GM23338 (cell line): Measurements from ENCODE around the gene CAMTA1. TPM values are rescaled to one million over a fixed set of nuclear protein-coding genes. Genes with fewer than 3 reads are reported as not detected.

Experiments used
- ATAC-seq: fragments of 200-7000 bp; cut with Tn5 transposase; 3 replicates; pipeline ENCODE4 v1.9.1; 2020
- DNase-seq: peaks from one replicate; pipeline ENCODE4 v3.0.0-alpha.2; 2015; ENCODE audit warnings: low spot score
- H2AFZ ChIP-seq: fragments of 200-600 bp; sonication (generic); 2 replicates; pipeline ENCODE4 v1.8.0; 2016; ENCODE audit warnings: antibody characterized with exemption, mild to moderate bottlenecking, moderate library complexity
- H3F3A ChIP-seq: fragments of 200-600 bp; sonication (generic); replicated peaks from 2 replicates; pipeline ENCODE4 v1.8.0; 2017; ENCODE audit warnings: antibody characterized with exemption, mixed run types, low read depth
- H3K27ac ChIP-seq: fragments of 200-600 bp; sonication (generic); 2 replicates; pipeline ENCODE4 v1.6.1; 2016; ENCODE audit warnings: low read depth
- H3K27me3 ChIP-seq: fragments of 200-600 bp; sonication (generic); 2 replicates; pipeline ENCODE4 v1.8.0; 2016; ENCODE audit warnings: mild to moderate bottlenecking, mixed run types, moderate library complexity; ENCODE audit not compliant: insufficient read depth
- H3K36me3 ChIP-seq: fragments of 200-600 bp; sonication (generic); 2 replicates; pipeline ENCODE4 v1.8.0; 2016; ENCODE audit warnings: mild to moderate bottlenecking; ENCODE audit not compliant: insufficient read depth
- H3K4me1 ChIP-seq: fragments of 200-600 bp; sonication (generic); 2 replicates; pipeline ENCODE4 v1.8.0; 2016; ENCODE audit warnings: mild to moderate bottlenecking, moderate library complexity; ENCODE audit not compliant: insufficient read depth
- H3K4me2 ChIP-seq: fragments of 200-600 bp; sonication (generic); 2 replicates; pipeline ENCODE4 v1.7.1; 2017; ENCODE audit warnings: mixed run types
- H3K4me3 ChIP-seq: fragments of 200-600 bp; sonication (generic); 2 replicates; pipeline ENCODE4 v1.6.1; 2016; ENCODE audit warnings: mixed run types
- H3K79me2 ChIP-seq: fragments of 200-600 bp; sonication (generic); replicated peaks from 2 replicates; pipeline ENCODE4 v1.8.0; 2017; ENCODE audit warnings: mild to moderate bottlenecking; ENCODE audit not compliant: insufficient read depth
- H3K9me2 ChIP-seq: fragments of 200-600 bp; sonication (generic); 2 replicates; pipeline ENCODE4 v1.8.0; 2017; ENCODE audit not compliant: insufficient read depth
- H4K20me1 ChIP-seq: fragments of 200-600 bp; sonication (generic); replicated peaks from 2 replicates; pipeline ENCODE4 v1.8.0; 2017; ENCODE audit warnings: mild to moderate bottlenecking; ENCODE audit not compliant: insufficient read depth
- H3K27ac Mint-ChIP-seq: 2 replicates; pipeline ENCODE4 v1.8.0; 2020; ENCODE audit warnings: inconsistent platforms, mild to moderate bottlenecking, moderate library complexity, mixed read lengths
- H3K27me3 Mint-ChIP-seq: 3 replicates; pipeline ENCODE4 v1.8.0; 2022; ENCODE audit warnings: low read depth, mild to moderate bottlenecking, moderate library complexity, mixed read lengths, inconsistent platforms; ENCODE audit not compliant: insufficient read depth, poor library complexity
- H3K36me3 Mint-ChIP-seq: 3 replicates; pipeline ENCODE4 v1.8.0; 2021; ENCODE audit warnings: low read depth, mild to moderate bottlenecking, inconsistent platforms, moderate library complexity, mixed read lengths
- H3K4me1 Mint-ChIP-seq: 3 replicates; pipeline ENCODE4 v1.8.0; 2020; ENCODE audit warnings: mild to moderate bottlenecking, inconsistent platforms, mixed read lengths
- H3K4me3 Mint-ChIP-seq: 3 replicates; pipeline ENCODE4 v1.8.0; 2021; ENCODE audit warnings: moderate library complexity, mild to moderate bottlenecking, inconsistent platforms, mixed read lengths
- H3K9me3 Mint-ChIP-seq: 3 replicates; pipeline ENCODE4 v1.8.0; 2020; ENCODE audit warnings: moderate library complexity, mild to moderate bottlenecking, inconsistent platforms, mixed read lengths
- CREB1 ChIP-seq: fragments of 250-450 bp; sonication (Bioruptor Pico); IDR thresholded peaks from 2 replicates; pipeline ENCODE4 v1.5.0; 2020; ENCODE audit warnings: low read depth, mild to moderate bottlenecking, moderate library complexity
- CTCF ChIP-seq, 2 experiments: fragments of 200-600 bp in 1 of 2; sonication (generic) in 1 of 2; conservative IDR thresholded peaks; 2 replicates each; pipeline versions ENCODE4 v1.5.1 to v1.6.1; 2016 to 2017; ENCODE audit warnings: antibody characterized with exemption in 2 of 2, low read depth in 2 of 2, mild to moderate bottlenecking in 2 of 2, moderate library complexity in 1 of 2
- EZH2 ChIP-seq: fragments of 200-600 bp; sonication (generic); IDR thresholded peaks from one replicate; pipeline ENCODE4 v1.8.0; 2017; ENCODE audit warnings: antibody characterized with exemption, mild to moderate bottlenecking, low read depth; ENCODE audit not compliant: unreplicated experiment
- ZNF114 ChIP-seq: fragments of 250-450 bp; sonication (Bioruptor Pico); IDR thresholded peaks from 2 replicates; pipeline ENCODE4 v1.5.0; 2020; ENCODE audit warnings: mild to moderate bottlenecking, moderate library complexity
- polyA plus RNA-seq: library from polyadenylated mRNA; unstranded; fragments of >200 nt; fragmentation: Nextera tagmentation; extraction: Ambion mirVana; gene quantifications from 2 replicates; pipeline ENCODE4 v1.2.1, GENCODE V29; 2016
- total RNA-seq: library from RNA; depleted of rRNA; stranded (reverse); fragments of >200 nt; shearing (Covaris generic); gene quantifications from 2 replicates; pipeline ENCODE4 v1.2.3, GENCODE V29; 2014
- TF ChIP-seq, protein P1 (sequence below): fragments of 250-450 bp; sonication (Bioruptor Pico); IDR thresholded peaks from 2 replicates; pipeline ENCODE4 v1.5.0; 2020; ENCODE audit warnings: mild to moderate bottlenecking, moderate library complexity

The CAMTA1 gene
- total and polyA plus RNA-seq, 2 experiments from 2014 or later: 115 to 519 TPM

- DNase-seq (no peak), ATAC-seq (no peak)
- Mint-ChIP-seq H3K36me3 (no peaks in the 10 kb centered on the region), H3K27me3 (peaks cover 9% of the 10 kb centered on the region), H3K9me3 (no peaks in the 10 kb centered on the region), H3K4me1 (peaks cover 11% of the 10 kb centered on the region), H3K4me3 (no peak overlapping the region), H3K27ac (no peak overlapping the region)
- H3K27me3 ChIP-seq: no peaks in the 10 kb centered on the region
- H4K20me1 ChIP-seq: no peaks in the 10 kb centered on the region
- no peaks in the 10 kb centered on the region for H3F3A ChIP-seq
- no peak for TF ChIP-seq CREB1 (CRISPR knock-in tag)
- TF ChIP-seq, protein P1, sequence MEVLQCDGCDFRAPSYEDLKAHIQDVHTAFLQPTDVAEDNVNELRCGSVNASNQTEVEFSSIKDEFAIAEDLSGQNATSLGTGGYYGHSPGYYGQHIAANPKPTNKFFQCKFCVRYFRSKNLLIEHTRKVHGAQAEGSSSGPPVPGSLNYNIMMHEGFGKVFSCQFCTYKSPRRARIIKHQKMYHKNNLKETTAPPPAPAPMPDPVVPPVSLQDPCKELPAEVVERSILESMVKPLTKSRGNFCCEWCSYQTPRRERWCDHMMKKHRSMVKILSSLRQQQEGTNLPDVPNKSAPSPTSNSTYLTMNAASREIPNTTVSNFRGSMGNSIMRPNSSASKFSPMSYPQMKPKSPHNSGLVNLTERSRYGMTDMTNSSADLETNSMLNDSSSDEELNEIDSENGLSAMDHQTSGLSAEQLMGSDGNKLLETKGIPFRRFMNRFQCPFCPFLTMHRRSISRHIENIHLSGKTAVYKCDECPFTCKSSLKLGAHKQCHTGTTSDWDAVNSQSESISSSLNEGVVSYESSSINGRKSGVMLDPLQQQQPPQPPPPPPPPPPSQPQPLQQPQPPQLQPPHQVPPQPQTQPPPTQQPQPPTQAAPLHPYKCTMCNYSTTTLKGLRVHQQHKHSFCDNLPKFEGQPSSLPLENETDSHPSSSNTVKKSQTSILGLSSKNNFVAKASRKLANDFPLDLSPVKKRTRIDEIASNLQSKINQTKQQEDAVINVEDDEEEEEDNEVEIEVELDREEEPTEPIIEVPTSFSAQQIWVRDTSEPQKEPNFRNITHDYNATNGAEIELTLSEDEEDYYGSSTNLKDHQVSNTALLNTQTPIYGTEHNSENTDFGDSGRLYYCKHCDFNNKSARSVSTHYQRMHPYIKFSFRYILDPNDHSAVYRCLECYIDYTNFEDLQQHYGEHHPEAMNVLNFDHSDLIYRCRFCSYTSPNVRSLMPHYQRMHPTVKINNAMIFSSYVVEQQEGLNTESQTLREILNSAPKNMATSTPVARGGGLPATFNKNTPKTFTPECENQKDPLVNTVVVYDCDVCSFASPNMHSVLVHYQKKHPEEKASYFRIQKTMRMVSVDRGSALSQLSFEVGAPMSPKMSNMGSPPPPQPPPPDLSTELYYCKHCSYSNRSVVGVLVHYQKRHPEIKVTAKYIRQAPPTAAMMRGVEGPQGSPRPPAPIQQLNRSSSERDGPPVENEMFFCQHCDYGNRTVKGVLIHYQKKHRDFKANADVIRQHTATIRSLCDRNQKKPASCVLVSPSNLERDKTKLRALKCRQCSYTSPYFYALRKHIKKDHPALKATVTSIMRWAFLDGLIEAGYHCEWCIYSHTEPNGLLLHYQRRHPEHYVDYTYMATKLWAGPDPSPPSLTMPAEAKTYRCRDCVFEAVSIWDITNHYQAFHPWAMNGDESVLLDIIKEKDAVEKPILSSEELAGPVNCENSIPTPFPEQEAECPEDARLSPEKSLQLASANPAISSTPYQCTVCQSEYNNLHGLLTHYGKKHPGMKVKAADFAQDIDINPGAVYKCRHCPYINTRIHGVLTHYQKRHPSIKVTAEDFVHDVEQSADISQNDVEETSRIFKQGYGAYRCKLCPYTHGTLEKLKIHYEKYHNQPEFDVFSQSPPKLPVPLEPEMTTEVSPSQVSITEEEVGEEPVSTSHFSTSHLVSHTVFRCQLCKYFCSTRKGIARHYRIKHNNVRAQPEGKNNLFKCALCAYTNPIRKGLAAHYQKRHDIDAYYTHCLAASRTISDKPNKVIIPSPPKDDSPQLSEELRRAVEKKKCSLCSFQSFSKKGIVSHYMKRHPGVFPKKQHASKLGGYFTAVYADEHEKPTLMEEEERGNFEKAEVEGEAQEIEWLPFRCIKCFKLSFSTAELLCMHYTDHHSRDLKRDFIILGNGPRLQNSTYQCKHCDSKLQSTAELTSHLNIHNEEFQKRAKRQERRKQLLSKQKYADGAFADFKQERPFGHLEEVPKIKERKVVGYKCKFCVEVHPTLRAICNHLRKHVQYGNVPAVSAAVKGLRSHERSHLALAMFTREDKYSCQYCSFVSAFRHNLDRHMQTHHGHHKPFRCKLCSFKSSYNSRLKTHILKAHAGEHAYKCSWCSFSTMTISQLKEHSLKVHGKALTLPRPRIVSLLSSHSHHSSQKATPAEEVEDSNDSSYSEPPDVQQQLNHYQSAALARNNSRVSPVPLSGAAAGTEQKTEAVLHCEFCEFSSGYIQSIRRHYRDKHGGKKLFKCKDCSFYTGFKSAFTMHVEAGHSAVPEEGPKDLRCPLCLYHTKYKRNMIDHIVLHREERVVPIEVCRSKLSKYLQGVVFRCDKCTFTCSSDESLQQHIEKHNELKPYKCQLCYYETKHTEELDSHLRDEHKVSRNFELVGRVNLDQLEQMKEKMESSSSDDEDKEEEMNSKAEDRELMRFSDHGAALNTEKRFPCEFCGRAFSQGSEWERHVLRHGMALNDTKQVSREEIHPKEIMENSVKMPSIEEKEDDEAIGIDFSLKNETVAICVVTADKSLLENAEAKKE: no peak
- TF ChIP-seq EZH2: no peak
- no peak for TF ChIP-seq CTCF (conservative IDR thresholded peaks at IDR 0.05; ENCODE audit: low read depth in 2 of 2)
- no peak for TF ChIP-seq ZNF114 (CRISPR knock-in tag)
- H2AFZ ChIP-seq: no peak overlapping the region
- no peak overlapping the region for H3K27ac ChIP-seq
- no peaks in the 10 kb centered on the region; the same call in 1 of the 2 replicates for H3K9me2 ChIP-seq
- no peak overlapping the region for H3K4me3 ChIP-seq
- H3K36me3 ChIP-seq: no peaks in the 10 kb centered on the region
- H3K79me2 ChIP-seq: no peaks in the 10 kb centered on the region
- no peak overlapping the region for H3K4me2 ChIP-seq
- H3K4me1 ChIP-seq: no peaks in the 10 kb centered on the region; the same call in 1 of the 2 replicates
Measured at GRCh38 chr1:7408771-7409150, 623.5 kb downstream of the CAMTA1 start.
